Type B pancreatic cell (in vitro differentiated cells): Measurements from ENCODE around the gene CLTC. TPM values are rescaled to one million over a fixed set of nuclear protein-coding genes. Genes with fewer than 3 reads are reported as not detected.
"Not testable (repeated sequence)": the region's sequence is repeated elsewhere in the genome, so short reads cannot be mapped to it uniquely, and the experiment has no call there.

Experiments
- DNase-seq: peaks from one replicate; pipeline ENCODE4 v3.0.0; 2021; ENCODE audit warnings: mixed read lengths; ENCODE audit not compliant: unreplicated experiment; ENCODE audit errors: extremely low spot score
- H3K27ac Mint-ChIP-seq: 2 replicates; pipeline ENCODE4 v1.8.0; 2021; ENCODE audit warnings: mild to moderate bottlenecking, mixed read lengths
- H3K27me3 Mint-ChIP-seq: 2 replicates; pipeline ENCODE4 v1.8.0; 2021; ENCODE audit warnings: mixed read lengths
- H3K36me3 Mint-ChIP-seq: 2 replicates; pipeline ENCODE4 v1.8.0; 2021; ENCODE audit warnings: mixed read lengths
- H3K4me1 Mint-ChIP-seq: one replicate; pipeline ENCODE4 v1.8.0; 2021; ENCODE audit warnings: mixed read lengths; ENCODE audit not compliant: unreplicated experiment
- H3K4me3 Mint-ChIP-seq: 2 replicates; pipeline ENCODE4 v1.8.0; 2021; ENCODE audit warnings: mild to moderate bottlenecking, mixed read lengths
- H3K9me3 Mint-ChIP-seq: 2 replicates; pipeline ENCODE4 v1.8.0; 2021; ENCODE audit warnings: mixed read lengths
- CTCF ChIP-seq: fragments of 200-600 bp; sonication (generic); conservative IDR thresholded peaks from 2 replicates; pipeline ENCODE4 v1.5.0; 2021; ENCODE audit warnings: antibody characterized with exemption, mild to moderate bottlenecking
- long read RNA-seq: library from polyadenylated mRNA; unstranded; transcript quantifications from one replicate; pipeline ENCODE4 v2.0.0, GENCODE V29; 2020
- total RNA-seq: library from RNA; stranded (reverse); gene quantifications from 2 replicates; pipeline ENCODE4 v1.2.1, GENCODE V29; 2021; ENCODE audit warnings: low replicate concordance

Gene CLTC
- total RNA-seq: 209 and 262 TPM in 2 replicates
- long read RNA-seq, partial matches to known transcripts: 90 of 93 reads
- long read RNA-seq, other reads (novel, unspliced or antisense): 3 of 93 reads

- no peak for TF ChIP-seq CTCF
- Mint-ChIP-seq H3K36me3 (peaks cover 8% of the 10 kb centered on the region), H3K27me3 (no peaks in the 10 kb centered on the region), H3K27ac (peak within 1 kb of the TSS; percentile 100), H3K9me3 (no peaks in the 10 kb centered on the region), H3K4me3 (peak within 1 kb of the TSS; percentile 95), H3K4me1 (peaks cover 37% of the 10 kb centered on the region)
- peak; percentile 92 for DNase-seq
Measured at GRCh38 chr17:59619298-59620063, at the start of gene CLTC. Gene CLTC (plus strand): TSS chr17:59619895. CDS start chr17:59620132, 237 bp downstream.

GRCh38 chr17:59572301-59572924 is 47.3 kb upstream of the CLTC start:
- H3K27me3 Mint-ChIP-seq: no peaks in the 10 kb centered on the region

GRCh38 chr17:59584168-59584567 is 35.5 kb upstream of the CLTC start:
- H3K4me3 Mint-ChIP-seq, H3K4me1 Mint-ChIP-seq, H3K36me3 Mint-ChIP-seq, H3K27me3 Mint-ChIP-seq, H3K9me3 Mint-ChIP-seq, DNase-seq, H3K27ac Mint-ChIP-seq: not testable (repeated sequence)

More at GRCh38 chr17:59572301-59572924, 47.3 kb upstream of the CLTC start:
- H3K4me3 Mint-ChIP-seq: no peak overlapping the region
- H3K9me3 Mint-ChIP-seq: no peaks in the 10 kb centered on the region
- no peak for DNase-seq
- H3K36me3 Mint-ChIP-seq: peaks cover 3% of the 10 kb centered on the region
- H3K4me1 Mint-ChIP-seq: no peaks in the 10 kb centered on the region
- no peak for TF ChIP-seq CTCF
- no peak overlapping the region for H3K27ac Mint-ChIP-seq

- H3K4me3 Mint-ChIP-seq: no peak overlapping the region
- no peaks in the 10 kb centered on the region for H3K9me3 Mint-ChIP-seq
- H3K27ac Mint-ChIP-seq: no peak overlapping the region
- DNase-seq: no peak
- no peaks in the 10 kb centered on the region for H3K27me3 Mint-ChIP-seq
- no peak for TF ChIP-seq CTCF
- H3K36me3 Mint-ChIP-seq: peaks cover 21% of the 10 kb centered on the region
- H3K4me1 Mint-ChIP-seq: no peaks in the 10 kb centered on the region
Measured at GRCh38 chr17:59600169-59600568, 19.5 kb upstream of the CLTC start.

GRCh38 chr17:59601130-59601529 is 18.6 kb upstream of the CLTC start:
- H3K36me3 Mint-ChIP-seq: peaks cover 25% of the 10 kb centered on the region
- no peaks in the 10 kb centered on the region for H3K4me1 Mint-ChIP-seq
- no peak overlapping the region for H3K4me3 Mint-ChIP-seq
- no peak overlapping the region for H3K27ac Mint-ChIP-seq
- no peak for DNase-seq
- H3K27me3 Mint-ChIP-seq: no peaks in the 10 kb centered on the region
- TF ChIP-seq CTCF: no peak
- no peaks in the 10 kb centered on the region for H3K9me3 Mint-ChIP-seq

GRCh38 chr17:59607061-59607460 is 12.6 kb upstream of the CLTC start:
- Mint-ChIP-seq H3K36me3 (peaks cover 40% of the 10 kb centered on the region), H3K4me1 (no peaks in the 10 kb centered on the region), H3K9me3 (no peaks in the 10 kb centered on the region), H3K27ac (no peak overlapping the region), H3K4me3 (no peak overlapping the region), H3K27me3 (no peaks in the 10 kb centered on the region)
- TF ChIP-seq CTCF: no peak
- no peak for DNase-seq
